Stimulated activated CD8-positive, alpha-beta memory T cell treated with anti-CD3 and anti-CD28 coated beads, Interleukin-7, amount 100 ng/mL, for 24 hours (primary cell): ENCODE measurements around the gene GARIN5A.

Experiments
- DNase-seq: peaks from one replicate; pipeline ENCODE4 v3.0.0-alpha.2; 2020; ENCODE audit warnings: low read depth

Gene GARIN5A

GRCh38 chr19:50476224-50476906 is at the start of gene GARIN5A, which contains the start of gene EMC10:
GARIN5A (minus strand) TSS chr19:50476848; CDS start chr19:50476388, 460 bp downstream.
EMC10 (plus strand) TSS chr19:50476507; CDS start chr19:50476545, 38 bp downstream.
- peak; percentile 83 for DNase-seq

- no peak for DNase-seq
Observed at GRCh38 chr19:50522881-50523280, 46.2 kb upstream of the GARIN5A start.

DNA sequence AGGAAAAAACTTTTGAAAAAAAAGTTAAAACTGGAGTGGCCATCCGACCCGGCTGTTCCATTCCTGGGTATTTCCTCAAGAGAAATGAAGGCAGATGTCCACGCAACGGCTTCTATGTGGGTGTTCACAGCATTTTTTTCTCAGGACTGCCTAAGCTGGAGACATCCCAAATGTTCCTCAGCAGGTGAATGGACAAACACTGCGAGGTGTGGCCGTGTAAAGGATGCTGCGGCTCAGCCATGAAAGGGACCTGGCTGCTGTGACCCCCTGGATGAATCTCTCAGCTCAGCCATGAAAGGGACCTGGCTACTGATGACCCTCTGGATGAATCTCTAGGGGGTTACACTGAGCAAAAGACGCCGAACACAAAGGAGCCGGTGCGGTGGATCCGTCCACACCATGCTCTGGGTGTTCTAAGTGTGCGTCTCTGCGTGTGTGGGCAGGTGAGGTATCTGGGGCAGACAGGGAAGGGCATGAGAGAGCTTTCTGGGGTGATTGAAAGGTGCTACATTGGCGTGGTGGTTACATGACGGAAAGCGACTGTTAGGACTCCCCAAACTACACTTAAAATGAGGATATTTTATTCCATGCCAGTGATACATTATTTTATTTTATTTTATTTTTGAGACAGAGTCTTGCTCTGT is 44.3 kb upstream of the GARIN5A start:
- no peak for DNase-seq

GRCh38 chr19:50519006-50519575 is 42.4 kb upstream of the GARIN5A start:
- DNase-seq: no peak

- DNase-seq: no peak
Observed at GRCh38 chr19:50518091-50519005, 41.7 kb upstream of the GARIN5A start.

DNA sequence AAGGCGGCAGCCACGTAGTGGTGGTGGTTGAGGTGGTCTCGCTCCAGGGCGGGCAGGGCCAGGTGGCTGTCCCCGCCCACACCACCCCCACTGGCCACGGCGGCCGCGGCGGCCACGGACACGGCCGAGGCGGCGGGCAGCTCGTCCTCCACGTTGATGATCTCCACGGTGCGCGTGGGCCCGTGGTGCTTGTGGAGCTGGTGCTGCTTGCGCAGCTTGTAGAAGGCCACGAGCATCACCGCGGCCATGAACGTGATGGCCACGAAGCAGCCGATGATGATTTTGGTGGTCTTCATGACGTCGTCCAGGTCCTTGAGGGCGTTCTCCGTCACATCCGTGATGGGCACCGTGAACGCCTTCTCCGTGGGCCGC is 41.0 kb upstream of the GARIN5A start:
- DNase-seq: no peak

- no peak for DNase-seq
Observed at GRCh38 chr19:50516964-50517703, 40.5 kb upstream of the GARIN5A start.

DNA sequence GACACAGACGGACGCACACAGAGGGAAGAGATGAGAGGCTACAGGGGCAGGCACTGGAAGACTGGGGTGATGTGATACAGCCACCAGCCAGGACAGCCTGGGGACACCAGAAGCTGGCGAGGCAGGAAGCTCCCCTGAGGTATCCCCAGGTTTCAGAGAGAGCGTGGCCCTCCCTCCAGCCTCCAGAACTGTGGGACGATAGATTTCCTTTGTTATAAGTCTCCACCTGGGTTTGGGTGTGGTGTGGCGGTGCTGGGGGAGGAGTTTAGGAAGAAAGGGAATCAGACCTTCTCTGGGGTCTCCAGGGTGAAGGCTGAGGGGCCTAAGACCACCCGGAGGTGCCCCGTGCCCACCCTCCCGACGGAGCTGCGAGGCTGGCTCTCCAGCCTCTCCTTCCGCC is 39.8 kb upstream of the GARIN5A start:
- DNase-seq: no peak

DNA sequence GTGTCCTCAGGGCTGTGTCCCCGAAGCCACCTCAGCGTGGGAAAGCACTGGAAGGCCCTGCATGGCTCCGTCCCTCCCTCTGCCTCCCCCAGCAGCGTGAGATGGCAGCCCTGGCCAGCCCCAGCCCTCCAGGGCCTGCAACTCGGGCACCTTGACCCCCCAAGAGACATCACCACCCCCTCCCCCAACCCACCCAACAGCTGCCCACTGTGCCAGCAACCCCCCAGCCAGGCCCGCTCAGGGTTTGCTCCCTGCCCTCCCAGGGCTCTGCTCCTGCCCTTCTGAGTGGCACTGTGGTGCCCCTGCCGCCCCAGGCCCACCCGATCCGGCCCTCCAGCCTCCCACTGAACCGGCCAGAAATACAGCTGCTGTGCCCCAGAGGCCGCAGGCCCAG is 38.5 kb upstream of the GARIN5A start:
- no peak for DNase-seq

DNA sequence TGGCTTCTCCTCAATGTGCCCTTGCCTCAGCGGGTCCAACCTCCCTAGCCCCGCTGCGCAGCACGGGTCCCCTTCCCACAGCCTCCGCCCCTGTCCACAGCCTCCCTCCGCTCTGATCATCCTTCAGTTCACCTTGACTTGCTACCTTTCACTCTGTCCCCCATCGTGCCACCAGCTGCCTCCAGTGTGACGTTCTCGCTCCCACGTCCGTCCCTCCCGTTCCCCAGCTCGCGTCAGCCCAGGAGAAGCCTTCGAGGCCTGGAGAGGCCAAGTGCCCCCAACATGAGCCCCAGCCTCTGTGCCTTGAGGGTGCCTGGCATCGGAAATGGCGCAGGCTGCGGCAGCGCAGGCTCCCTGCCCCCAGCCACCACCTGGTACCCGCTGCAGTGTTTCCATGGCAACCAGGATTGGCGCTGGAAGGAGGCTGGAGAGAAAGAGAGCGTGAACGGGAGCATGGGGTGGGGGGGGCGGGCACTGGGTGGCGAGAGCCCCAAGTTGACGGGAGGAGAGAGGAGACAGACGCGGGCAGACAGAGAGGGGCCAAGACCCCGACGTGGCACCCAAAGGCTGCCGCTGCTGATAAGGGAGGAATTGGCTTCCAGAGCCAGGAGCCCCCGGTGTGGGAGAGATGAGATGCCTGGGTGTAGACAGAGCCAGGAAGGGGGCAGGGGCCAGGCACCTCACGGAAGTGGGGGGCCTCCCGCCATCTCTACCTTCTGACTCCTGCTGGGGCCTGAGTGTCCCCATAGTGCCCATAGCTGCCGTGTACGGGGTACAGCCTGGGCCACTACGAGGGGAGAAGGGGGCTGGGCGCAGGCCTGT is 37.9 kb upstream of the GARIN5A start:
- DNase-seq: no peak

DNA sequence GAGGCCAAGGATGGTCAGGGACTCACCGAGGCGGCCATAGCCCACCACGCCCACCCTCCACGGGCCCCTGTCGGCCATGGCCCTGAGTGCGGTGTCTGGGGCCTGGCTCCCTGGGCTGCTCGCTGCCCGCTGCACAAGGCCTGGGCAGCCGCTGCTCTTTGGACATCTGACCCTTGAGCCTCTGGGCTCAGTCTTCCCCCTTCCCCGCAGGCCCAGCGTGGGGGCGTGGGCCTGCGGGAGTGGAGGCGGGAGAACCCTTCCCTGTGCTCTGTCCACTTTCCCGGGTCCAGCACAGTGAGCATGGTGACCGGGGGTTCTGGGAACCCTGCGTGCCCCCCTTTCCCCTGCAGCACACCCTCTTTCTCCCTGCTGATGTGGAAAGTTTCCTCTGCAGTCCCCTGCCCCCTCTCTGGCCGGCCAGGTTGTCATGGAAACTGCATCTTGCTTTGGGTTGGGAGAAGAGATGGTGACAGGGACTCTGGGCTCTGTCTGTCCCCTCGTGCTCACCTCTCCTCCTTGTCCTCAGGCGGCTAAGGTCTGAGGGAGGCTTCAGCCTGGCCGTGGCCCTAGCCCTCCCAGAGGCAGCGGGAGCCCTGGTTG is 37.2 kb upstream of the GARIN5A start, which contains the start of gene ASPDH:
ASPDH (minus strand) TSS at position 168 of the 600 bp plus-strand sequence; CDS start at position 78, 90 bp downstream.
- DNase-seq: no peak

GRCh38 chr19:50512999-50513745 is 36.5 kb upstream of the GARIN5A start:
- no peak for DNase-seq

- no peak for DNase-seq
Observed at GRCh38 chr19:50512112-50512998, 35.7 kb upstream of the GARIN5A start.

DNA sequence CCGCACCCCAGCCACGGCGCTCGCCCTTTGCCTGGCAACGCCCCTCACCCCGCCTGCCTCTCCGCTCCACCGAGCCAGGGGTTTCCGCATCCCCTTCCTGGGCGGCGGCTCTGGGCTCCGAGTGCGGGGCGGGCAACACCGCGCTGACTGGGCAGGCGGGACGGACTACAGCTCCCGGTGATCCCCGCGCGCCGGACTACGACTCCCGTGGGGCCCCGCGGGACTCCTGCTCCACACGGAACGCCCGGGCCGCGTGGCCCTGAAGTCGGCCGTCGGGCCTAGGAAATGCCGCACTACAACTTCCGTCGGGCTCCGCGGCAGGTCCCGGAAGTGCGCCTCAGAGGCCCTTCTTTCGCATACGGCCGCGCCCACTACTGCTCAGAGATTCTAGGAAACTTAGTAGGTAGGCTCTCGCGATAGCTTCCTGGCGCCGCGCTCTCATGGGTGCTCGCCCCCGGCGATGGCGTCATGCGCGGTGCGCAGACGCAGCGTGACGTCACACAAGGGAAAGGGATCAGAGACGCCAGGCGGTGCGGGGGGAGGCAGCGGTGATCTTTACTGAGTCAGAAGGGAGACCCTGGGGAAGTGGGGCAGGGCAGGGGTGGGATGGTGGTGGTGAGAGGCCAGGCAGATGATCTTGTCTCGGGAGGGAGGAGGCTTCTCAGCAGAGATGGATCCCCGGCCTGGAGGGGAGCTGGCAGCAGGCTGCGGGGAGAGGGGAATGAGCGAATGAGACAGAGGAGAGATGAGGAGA is 34.6 kb upstream of the GARIN5A start, which contains the start of gene JOSD2:
JOSD2 (minus strand) TSS at position 123 of the 754 bp plus-strand sequence. CDS start 760 bp downstream, outside the sequence.
- DNase-seq: peak; percentile 88

GRCh38 chr19:50510700-50511068 is 34.0 kb upstream of the GARIN5A start:
- DNase-seq: no peak

GRCh38 chr19:50510121-50510670 is 33.5 kb upstream of the GARIN5A start:
- no peak for DNase-seq

GRCh38 chr19:50509366-50509765 is 32.7 kb upstream of the GARIN5A start:
- no peak for DNase-seq
